T-helper 9 cell (primary cell): ENCODE measurements around the gene GCH1.
A peak's percentile ranks its signal among the peaks of the same experiment; 100 is the strongest.
"Not testable (repeated sequence)": the region's sequence is repeated elsewhere in the genome, so short reads cannot be mapped to it uniquely, and the experiment has no call there.

Experiments used
- DNase-seq: peaks from one replicate; pipeline ENCODE4 v3.0.0-alpha.2; 2020
- total RNA-seq, 2 donors: gene quantifications; one replicate each; lab custom pipeline; 2026; lab: John Stamatoyannopoulos, UW

The GCH1 gene
- total RNA-seq: 54.1 to 82.3 reads per million in 2 donors

DNA sequence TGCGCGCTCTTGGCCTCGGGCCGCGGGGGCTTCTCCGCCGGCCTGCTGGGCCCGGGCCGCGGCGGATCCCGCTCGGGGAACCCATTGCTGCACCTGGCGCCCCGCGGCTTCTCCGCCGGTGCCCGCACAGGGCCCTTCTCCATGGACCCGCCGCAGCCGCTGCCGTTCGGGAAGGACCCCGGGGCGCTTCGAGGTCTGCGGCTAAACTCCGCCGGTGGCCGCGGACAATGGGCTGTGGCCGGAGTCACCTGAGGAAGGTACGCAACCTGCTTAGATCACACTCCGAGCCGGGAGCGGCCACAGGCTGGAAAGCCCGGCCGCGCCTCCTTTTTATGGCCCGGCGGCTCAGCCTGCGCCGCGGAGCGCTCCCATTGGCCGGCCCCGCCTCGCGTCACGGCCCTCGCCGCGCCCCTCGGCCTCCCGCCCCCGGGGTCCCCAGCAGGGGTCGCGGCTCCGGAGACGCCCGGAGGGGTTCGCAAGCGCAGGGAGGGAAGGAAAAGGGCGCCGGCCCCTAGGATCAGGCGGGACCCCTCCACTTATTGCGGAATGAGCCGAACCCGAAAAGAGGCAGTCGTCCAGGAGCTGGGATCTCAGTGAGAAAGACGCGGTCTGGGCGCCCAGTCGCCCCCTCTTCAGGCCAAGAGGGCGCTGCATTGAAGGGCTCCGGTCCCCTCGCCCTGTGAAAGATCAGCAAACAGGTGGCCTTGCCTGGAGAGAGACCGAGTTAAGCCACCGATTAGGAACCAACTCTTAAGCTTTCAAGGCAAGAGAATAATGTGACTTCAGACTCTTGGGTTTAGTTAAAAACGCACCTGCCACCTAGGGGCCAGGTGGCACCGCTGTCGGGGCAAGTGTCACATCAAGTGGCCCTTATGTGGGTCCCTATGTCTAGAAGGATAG, at the start of gene GCH1:
Gene GCH1 (minus strand): TSS at position 306 of the 900 bp plus-strand sequence. CDS start 163 bp downstream, at position 143.
- peak; percentile 71 for DNase-seq

- DNase-seq: no peak
These were observed 44.6 kb upstream of the GCH1 start for GRCh38 chr14:54947230-54947629.

DNA sequence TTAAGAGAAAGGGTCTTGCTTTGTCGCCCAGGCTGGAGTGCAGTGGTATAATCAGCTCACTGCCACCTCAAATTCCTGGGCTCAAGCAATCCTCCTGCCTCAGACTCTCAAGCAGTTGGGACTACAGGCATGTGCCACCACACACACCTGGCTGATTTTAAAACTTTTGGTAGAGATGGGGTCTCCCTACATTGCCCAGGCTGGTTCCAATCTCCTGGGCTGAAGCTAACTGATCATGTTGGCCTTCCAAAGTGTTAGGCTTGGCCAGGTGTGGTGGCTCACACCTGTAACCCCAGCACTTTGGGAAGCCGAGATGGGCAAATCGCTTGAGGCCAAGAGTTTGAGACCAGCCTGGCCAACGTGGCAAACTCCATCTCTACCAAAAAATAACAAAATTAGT, 43.9 kb upstream of the GCH1 start:
- DNase-seq: no peak

DNA sequence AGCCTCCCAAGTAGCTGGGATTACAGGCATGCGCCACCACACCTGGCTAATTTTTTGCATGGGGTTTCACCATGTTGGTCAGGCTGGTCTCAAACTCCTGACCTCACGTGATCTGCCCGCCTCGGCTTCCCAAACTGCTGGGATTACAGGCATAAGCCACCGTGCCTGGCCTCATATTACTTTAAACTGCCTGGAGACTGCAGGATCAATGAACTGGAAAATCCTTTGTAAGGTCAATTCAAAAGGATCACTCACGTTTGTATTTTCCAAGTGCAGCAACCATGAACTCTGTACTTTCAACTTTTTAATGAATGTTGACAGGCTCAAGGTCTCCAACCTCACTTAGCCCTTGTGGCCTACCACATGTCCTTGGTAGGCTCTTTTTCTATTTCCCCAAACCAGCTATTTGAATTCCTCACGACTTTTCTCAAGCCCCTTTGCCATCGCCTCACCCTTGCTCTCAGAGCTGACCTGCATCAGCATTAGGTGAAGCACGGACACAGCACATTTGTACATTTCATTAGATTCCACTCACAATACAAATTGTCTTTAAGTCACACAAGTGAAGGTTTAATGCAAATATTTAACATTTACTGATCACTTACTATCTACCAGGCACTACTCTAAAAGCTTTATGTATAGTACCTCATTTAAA, 42.2 kb upstream of the GCH1 start:
- no peak for DNase-seq

GRCh38 chr14:54942913-54943312, 40.3 kb upstream of the GCH1 start:
- no peak for DNase-seq

- DNase-seq: no peak
These were observed 34.2 kb upstream of the GCH1 start for GRCh38 chr14:54936816-54937215.

DNA sequence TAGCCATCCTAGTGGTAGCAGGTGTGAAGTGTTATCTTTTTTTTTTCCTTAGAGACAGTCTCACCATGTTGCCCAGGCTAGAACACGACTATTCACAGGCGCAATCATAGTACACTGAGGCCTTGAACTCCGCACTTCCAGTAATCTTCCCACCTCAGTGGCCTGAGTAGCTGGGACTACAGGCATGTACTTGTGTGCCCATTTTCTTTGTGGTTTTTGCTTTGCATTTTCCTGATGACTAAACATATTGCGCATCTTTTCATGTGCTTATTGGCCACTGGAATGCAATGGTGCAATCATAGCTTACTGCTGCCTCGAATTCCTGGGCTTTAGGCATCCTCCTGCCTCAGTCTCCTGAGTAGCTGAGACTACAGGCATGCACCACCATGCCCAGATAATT, 33.3 kb upstream of the GCH1 start:
- no peak for DNase-seq

DNA sequence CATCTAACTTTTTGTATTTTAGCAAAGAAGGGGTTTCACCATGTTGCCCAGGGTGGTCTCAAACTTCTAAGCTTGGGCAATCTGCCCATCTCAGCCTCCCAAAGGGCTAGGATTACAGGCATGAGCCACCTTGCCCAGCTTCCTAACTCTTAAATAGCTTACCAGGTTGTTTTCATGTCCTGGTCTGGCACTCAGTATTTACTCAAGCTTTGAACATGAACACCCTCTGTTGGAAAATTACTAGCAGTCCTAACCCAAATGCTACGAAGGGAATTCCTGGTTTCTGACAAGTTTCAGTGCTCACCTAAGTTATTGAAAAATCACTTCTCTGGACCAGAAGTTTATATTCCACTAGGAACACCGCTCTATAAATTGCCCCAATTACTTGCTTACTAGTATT, 32.5 kb upstream of the GCH1 start:
- DNase-seq: no peak

- DNase-seq: no peak
These were observed 30.4 kb upstream of the GCH1 start for GRCh38 chr14:54933006-54933405.

DNA sequence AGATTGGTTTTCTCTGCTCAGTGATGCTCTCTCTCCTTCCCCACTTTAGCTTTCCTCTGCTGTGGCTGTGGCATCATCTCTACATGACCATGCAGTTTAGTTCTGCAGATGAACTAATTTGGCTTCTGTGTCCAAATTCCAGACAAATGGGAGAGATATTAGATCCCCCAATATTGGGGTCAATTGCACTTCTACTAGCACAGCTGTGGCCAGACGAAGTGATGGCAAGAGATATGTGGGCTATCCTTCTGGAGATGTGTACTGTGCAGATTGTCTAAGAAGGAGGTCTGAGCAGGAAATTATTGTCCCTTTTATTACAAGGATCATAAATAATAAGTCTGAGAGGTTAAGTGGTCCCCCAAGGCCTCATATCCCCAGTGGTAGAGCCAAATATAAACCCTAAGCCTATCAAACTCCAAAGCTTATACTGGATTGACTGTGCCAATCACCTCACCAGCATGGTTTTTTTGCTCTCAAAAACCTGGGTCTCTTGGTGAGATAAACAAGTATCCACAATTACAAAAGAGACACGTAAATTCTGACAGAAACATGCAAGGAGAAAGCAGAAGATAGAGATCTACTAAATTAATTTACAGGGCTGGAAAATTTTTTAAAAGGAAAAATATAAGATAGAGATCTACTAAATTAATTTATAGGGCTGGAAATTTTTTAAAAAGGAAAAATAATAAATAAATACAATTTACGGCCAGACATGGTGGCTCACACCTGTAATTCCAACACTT, 29.1 kb upstream of the GCH1 start:
- DNase-seq: no peak

DNA sequence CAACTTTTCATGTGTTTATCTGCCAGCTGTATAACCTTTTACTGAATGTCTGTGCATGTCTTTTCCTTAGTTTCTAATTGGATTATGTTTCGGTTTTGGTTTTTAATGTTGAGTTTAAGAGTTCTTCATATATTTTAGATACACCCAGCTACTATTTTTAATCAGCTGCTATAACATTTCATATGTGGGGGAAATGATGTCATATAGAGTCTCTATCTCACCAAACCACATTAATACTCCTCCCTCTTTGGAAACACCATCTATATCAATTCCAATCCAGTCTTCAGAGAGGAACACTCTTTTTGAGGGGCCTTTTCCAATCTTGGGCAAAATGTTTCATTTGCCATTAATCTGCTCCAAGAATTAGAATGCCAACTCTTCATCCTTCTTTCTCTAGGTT, 28.5 kb upstream of the GCH1 start:
- DNase-seq: no peak

DNA sequence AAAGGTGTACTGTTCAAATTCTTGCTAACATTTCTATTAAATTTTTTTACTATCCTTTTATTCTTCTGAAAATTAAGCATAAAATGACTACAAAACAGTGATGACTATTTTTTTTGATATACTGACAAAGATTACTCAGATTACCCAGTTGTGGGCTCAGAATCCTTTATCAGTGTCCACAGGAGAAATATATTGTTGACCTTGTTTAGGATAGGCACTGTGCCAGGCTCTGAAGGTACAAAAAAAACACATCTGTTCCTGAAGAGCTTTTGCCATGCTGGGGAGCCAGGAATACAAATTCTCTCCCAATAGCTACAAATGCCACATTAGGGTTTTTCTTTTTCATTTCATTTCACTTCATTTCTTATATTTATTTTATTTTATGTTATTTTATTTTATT, 26.9 kb upstream of the GCH1 start:
- DNase-seq: no peak

DNA sequence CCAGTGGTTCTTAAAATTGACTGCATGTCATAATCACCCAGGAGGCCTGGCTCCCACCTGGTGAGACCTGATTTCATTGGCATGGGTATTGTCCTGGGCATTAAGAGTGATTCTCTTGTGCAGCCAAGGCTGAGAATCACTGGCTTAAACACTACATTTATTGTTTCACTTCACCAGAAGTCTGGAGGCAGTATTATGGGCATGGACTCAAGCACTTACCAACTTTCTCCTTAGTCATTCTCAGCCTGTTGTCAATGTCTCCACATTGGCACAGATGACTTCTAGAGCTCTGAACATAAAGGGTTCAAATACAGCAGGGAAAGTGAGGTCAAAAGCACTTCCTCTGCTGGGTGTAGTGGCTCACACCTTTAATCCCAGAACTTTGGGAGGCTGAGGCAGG, 25.6 kb upstream of the GCH1 start:
- no peak for DNase-seq

DNA sequence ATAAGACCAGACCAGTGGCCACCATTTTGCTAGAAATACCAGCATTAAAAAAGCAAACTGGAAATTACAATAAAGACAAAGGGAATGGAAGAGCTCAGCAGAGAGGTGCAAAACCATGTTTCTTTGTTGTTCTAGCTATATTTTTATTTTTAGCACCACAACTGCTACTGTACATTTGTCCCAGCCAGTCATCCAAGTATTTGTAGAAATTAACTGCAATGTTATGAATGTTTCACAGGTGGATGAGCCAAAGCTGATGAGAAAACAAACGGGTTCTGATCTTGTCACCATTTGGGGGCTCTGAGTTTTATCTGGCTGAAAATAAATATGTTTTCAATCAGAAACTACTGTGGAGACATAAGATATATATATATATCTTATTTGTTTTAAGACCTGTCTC, 24.9 kb upstream of the GCH1 start:
- no peak for DNase-seq

DNA sequence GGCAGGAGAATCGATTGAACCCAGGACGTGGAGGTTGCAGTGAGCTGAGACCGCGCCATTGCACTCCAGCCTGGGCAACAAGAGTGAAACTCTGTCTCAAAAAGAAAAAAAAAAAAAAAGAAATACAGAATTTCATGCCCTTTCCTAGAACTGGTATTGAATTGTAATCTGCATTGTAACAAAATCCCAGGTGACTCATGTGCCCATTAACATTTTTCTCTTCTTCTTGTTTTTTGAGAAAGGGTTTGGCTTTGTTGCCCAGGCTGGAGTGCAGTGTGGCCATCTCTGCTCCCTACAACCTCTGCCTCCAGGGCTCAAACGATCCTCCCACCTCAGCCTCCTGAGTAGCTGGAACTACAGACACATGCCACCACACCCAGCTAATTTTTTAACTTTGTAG, 23.9 kb upstream of the GCH1 start:
- not testable (repeated sequence) for DNase-seq

GRCh38 chr14:54922598-54922997, 20.0 kb upstream of the GCH1 start:
- DNase-seq: no peak

DNA sequence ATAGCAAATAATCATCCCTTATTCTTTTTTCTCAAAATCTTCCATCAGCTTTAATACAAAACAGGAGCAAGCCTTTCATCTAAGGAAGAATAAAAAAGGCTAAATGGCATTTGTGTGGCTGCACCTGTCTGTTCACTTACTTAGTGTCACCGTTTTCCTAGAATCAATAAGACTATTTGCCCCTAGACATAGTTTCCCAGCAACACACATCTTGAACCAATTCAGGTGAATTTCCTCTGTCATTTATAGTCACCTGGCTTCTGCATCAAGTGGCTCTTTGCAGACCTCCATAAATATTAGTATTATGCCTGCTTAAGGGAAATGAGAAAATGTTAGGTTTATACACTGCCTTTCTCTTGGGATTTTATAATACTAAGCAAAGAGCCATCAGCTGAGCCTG, 17.4 kb upstream of the GCH1 start:
- DNase-seq: no peak

DNA sequence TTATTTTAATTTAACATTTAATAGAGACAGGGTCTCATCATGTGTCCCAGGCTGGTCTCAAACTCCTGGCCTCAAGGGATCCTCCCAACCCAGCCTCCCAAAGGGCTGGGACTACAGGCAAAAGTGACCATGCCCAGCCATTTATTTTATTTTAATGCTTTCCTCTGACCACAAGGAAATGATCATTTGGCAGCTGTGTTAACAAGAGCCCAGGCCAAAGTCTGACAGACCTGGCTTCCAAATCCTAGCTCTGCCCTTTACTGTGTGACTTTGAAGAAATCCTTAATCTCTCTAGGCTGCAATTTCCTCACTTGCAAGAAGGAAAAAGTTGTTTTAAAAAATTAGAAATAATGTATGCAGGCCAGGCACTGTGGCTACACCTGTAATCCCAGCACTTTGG, 16.7 kb upstream of the GCH1 start:
- DNase-seq: no peak

GRCh38 chr14:54918427-54918826, 15.8 kb upstream of the GCH1 start:
- DNase-seq: no peak

DNA sequence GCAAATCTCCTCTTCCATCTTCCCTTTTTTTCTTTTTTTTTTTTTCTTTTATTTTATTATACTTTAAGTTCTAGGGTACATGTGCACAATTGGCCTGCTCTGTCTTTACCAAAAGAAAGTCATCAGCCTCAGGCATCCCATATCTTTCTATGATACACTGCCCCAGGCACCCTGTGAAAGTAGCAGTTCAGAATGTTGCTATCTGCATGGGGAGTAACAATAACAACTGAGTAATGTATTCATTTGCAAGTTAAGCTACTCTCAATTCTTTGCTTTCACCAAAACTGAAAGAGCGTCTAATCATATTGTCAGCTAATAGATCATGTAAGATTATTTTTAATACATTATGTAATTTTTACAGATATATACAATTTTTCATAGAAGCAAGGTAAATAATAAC, 13.5 kb upstream of the GCH1 start:
- no peak for DNase-seq

DNA sequence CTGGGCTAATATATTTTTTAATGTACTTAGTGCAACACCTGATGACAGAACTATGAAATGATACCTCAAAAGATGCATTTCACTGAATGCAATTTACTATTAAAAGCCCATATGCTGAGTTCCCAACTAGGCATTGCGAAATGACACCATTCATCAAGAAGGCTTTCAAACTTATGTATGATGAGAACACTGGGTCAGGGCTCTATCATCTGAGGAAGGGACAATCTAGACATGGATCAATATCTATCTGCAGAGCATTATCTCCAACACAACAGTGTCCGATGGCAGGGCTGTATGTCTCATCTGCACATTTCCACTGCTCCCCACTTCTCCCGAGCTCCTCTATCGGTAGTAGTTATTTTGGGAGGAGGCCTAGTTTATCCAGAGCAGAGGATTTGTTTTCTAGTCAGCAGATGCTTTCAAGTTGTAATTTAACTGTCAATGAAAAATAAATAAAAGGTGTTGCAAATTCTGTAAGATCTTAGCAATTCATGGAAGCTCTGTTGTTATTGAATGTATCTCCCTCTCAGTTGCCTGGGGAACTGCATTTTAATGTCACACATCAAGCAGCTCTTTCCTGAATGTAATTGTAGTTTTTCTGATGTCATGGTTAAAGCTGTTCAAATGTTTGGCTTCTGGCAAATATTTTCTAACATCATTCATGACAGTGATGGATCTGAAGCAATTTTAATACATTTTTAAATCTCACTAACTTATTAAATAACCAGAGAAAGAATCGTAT, 7.4 kb upstream of the GCH1 start:
- DNase-seq: no peak

- DNase-seq: not testable (repeated sequence)
These were observed 6.3 kb upstream of the GCH1 start for GRCh38 chr14:54908973-54909372.

- DNase-seq: no peak
These were observed 5.6 kb upstream of the GCH1 start for GRCh38 chr14:54908190-54908589.
